ENCODE measurements around the gene SOWAHC. TPM values are rescaled to one million over a fixed set of nuclear protein-coding genes. Genes with fewer than 3 reads are reported as not detected.

Gene SOWAHC
- total and polyA plus RNA-seq, 2 of the 13 experiments (the other 11 are each of a cell fraction or from before 2014, with no cell fraction given): 21.2 to 22.5 TPM

- TF ChIP-seq CHD2 (IDR thresholded peaks at IDR 0.05; ENCODE audit: low read depth, low read length) (no peak), ZNF614 (CRISPR knock-in tag; IDR thresholded peaks at IDR 0.05; ENCODE audit: borderline replicate concordance) (peak; percentile 70; the same call in 1 of the 2 replicates), RERE (CRISPR knock-in tag; IDR thresholded peaks at IDR 0.05; ENCODE audit: low read depth) (no peak), TERF1 (CRISPR knock-in tag; IDR thresholded peaks at IDR 0.05) (no peak), TFDP1 (CRISPR knock-in tag; IDR thresholded peaks at IDR 0.05; ENCODE audit: borderline replicate concordance) (0 out of 2 replicates have a peak, but pooled peaks have one; percentile 18), NFKBIZ (CRISPR knock-in tag; IDR thresholded peaks at IDR 0.05) (no peak), ZNF205 (CRISPR knock-in tag; IDR thresholded peaks at IDR 0.05) (0 out of 2 replicates have a peak, but pooled peaks have one; percentile 23), ZNF3 (CRISPR knock-in tag; IDR thresholded peaks at IDR 0.05) (no peak), ZBTB33 (CRISPR knock-in tag; IDR thresholded peaks at IDR 0.05) (peak; percentile 62; the same call in 1 of the 2 replicates), NPAS2 (CRISPR knock-in tag; IDR thresholded peaks at IDR 0.05; ENCODE audit: borderline replicate concordance) (no peak), ZNF777 (CRISPR knock-in tag; IDR thresholded peaks at IDR 0.05) (no peak; the same call in 1 of the 2 replicates), ZNF264 (CRISPR knock-in tag; IDR thresholded peaks at IDR 0.05) (0 out of 2 replicates have a peak, but pooled peaks have one; percentile 35), CSRNP1 (CRISPR knock-in tag; IDR thresholded peaks at IDR 0.05) (no peak)
Observed at GRCh38 chr2:109630441-109631430, 16.6 kb downstream of the SOWAHC start (continued).
